Neural progenitor cell (in vitro differentiated cells): Measurements from ENCODE around the gene PYGO2.

Experiments used
- EZH2 ChIP-seq: fragments of 200-600 bp; sonication (generic); IDR thresholded peaks from 2 replicates; pipeline ENCODE4 v1.6.1; 2017; ENCODE audit warnings: antibody characterized with exemption, mild to moderate bottlenecking, moderate library complexity
- EZH2phosphoT487 ChIP-seq: fragments of 200-600 bp; sonication (generic); IDR thresholded peaks from 2 replicates; pipeline ENCODE4 v1.6.1; 2017; ENCODE audit warnings: antibody characterized with exemption
- TF ChIP-seq, protein P1 (sequence below): fragments of 200-600 bp; sonication (generic); IDR thresholded peaks from 2 replicates; pipeline ENCODE4 v1.5.1; 2017; ENCODE audit warnings: antibody characterized with exemption, mild to moderate bottlenecking

- TF ChIP-seq, protein P1, sequence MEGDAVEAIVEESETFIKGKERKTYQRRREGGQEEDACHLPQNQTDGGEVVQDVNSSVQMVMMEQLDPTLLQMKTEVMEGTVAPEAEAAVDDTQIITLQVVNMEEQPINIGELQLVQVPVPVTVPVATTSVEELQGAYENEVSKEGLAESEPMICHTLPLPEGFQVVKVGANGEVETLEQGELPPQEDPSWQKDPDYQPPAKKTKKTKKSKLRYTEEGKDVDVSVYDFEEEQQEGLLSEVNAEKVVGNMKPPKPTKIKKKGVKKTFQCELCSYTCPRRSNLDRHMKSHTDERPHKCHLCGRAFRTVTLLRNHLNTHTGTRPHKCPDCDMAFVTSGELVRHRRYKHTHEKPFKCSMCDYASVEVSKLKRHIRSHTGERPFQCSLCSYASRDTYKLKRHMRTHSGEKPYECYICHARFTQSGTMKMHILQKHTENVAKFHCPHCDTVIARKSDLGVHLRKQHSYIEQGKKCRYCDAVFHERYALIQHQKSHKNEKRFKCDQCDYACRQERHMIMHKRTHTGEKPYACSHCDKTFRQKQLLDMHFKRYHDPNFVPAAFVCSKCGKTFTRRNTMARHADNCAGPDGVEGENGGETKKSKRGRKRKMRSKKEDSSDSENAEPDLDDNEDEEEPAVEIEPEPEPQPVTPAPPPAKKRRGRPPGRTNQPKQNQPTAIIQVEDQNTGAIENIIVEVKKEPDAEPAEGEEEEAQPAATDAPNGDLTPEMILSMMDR = no peak
- TF ChIP-seq EZH2 (no peak), EZH2phosphoT487 (no peak)
These were observed 25.7 kb upstream of the PYGO2 start for GRCh38 chr1:154987326-154987725.
